Vagina (tissue), 2 donors: Measurements from ENCODE around the gene PCDHGA6.

Experiments
- CTCF ChIP-seq, 3 experiments: fragments of 450-650 bp in 2 of 3; fragments of 200-600 bp in 1 of 3; sonication (generic) in 1 of 3; IDR thresholded peaks; one replicate each; pipeline ENCODE4 v1.5.1; 2017 to 2019; ENCODE audit warnings: antibody characterized with exemption in 3 of 3, mild to moderate bottlenecking in 2 of 3, moderate library complexity in 2 of 3
- POLR2A ChIP-seq, 2 donors: fragments of 450-650 bp; IDR thresholded peaks; one replicate each; pipeline ENCODE4 v1.6.1; 2017; ENCODE audit warnings: antibody characterized with exemption in 2 of 2, mild to moderate bottlenecking in 2 of 2, moderate library complexity in 2 of 2
- POLR2AphosphoS5 ChIP-seq, 2 donors: sonication (generic); formaldehyde crosslinking; IDR thresholded peaks; one replicate each; pipeline ENCODE4 v1.9.0; 2017; ENCODE audit warnings: antibody characterized with exemption in 2 of 2, mild to moderate bottlenecking in 2 of 2, low read depth in 1 of 2; ENCODE audit not compliant: insufficient read depth in 1 of 2

- TF ChIP-seq CTCF (IDR thresholded peaks at IDR 0.05) (no peak), POLR2AphosphoS5 (IDR thresholded peaks at IDR 0.05; ENCODE audit: insufficient read depth in 1 of 2, low read depth in 1 of 2) (no peak), POLR2A (IDR thresholded peaks at IDR 0.05) (no peak)
Observed at GRCh38 chr5:141330299-141331080, 43.2 kb upstream of the PCDHGA6 start, which contains the start of gene PCDHGA1.
